ENCODE results near the gene SIRT2. TPM values are rescaled to one million over a fixed set of nuclear protein-coding genes. Genes with fewer than 3 reads are reported as not detected.
A peak's percentile ranks its signal among the peaks of the same experiment; 100 is the strongest.

SIRT2 gene
- total RNA-seq, 1 experiment from 2014 or later = 8.4 TPM

DNA sequence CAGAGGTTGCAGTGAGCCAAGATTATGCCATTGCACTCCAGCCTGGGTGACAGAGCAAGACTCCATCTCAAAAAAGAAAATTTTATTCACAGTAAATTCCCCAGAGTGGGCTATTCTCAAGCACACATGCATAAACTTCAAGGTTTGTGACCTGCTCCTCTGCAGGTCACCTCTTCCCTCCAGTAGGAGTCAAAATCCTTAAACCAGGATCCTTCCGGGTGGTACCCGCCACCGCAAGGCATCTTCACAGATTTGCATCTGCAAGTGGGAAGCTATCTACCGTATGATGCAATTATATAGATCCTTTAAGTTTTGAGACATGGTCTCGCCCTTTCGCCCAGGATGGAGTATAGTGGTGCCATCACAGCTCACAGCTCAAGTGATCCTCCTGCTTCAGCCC is 64.8 kb downstream of the SIRT2 start:
- Histone ChIP-seq H4K91ac (ENCODE audit: insufficient read length, low read depth, low read length) (no peak overlapping the region), H3K23me2 (ENCODE audit: insufficient read length, low read depth, low read length, poor library complexity, severe bottlenecking) (peaks cover 8% of the 10 kb centered on the region), H2BK120ac (ENCODE audit: low read depth, low read length, poor library complexity, severe bottlenecking) (no peak overlapping the region), H4K20me1 (ENCODE audit: control insufficient read depth, insufficient read depth, insufficient read length) (no peaks in the 10 kb centered on the region), H3K79me1 (ENCODE audit: insufficient read depth, low read depth, low read length, poor library complexity, severe bottlenecking) (no peaks in the 10 kb centered on the region), H2BK20ac (ENCODE audit: low read depth, low read length, poor library complexity, severe bottlenecking) (no peak overlapping the region), H4K5ac (ENCODE audit: insufficient read length, low read depth, low read length) (no peak overlapping the region), H3K14ac (ENCODE audit: insufficient read depth, low read length) (no peak overlapping the region), H3K4me2 (ENCODE audit: insufficient read depth, insufficient read length, low read length) (no peak overlapping the region), H2BK15ac (ENCODE audit: low read depth, low read length) (no peak overlapping the region), H3K4ac (ENCODE audit: low read depth, low read length) (no peak overlapping the region), H3K9ac (ENCODE audit: extremely low read depth, insufficient read length, low read length) (no peak overlapping the region), H2BK12ac (ENCODE audit: insufficient read length, low read depth, low read length) (no peak overlapping the region), H3K79me2 (ENCODE audit: insufficient read depth, low read length) (0 out of 2 replicates have a peak, but pooled peaks cover 2% of the 10 kb centered on the region), H3K4me1 (ENCODE audit: insufficient read depth, low read length) (peaks cover 2% of the 10 kb centered on the region; the same call in 1 of the 2 replicates), H3K18ac (ENCODE audit: insufficient read length, low read depth, low read length) (no peak overlapping the region), H3K27me3 (ENCODE audit: insufficient read depth, low read length) (no peaks in the 10 kb centered on the region), H2AFZ (ENCODE audit: low read length) (no peak overlapping the region), H4K8ac (replicated peaks; ENCODE audit: insufficient read length, low read depth, low read length) (no peak overlapping the region), H3K23ac (ENCODE audit: insufficient read length, low read depth, low read length) (no peak overlapping the region), H3K9me3 (ENCODE audit: control insufficient read depth, low read depth, low read length) (no peaks in the 10 kb centered on the region), H3T11ph (ENCODE audit: low read length) (no peak overlapping the region), H2AK5ac (ENCODE audit: insufficient read length, low read length) (no peak overlapping the region), H3K27ac (ENCODE audit: insufficient read length, low read depth, low read length) (no peak overlapping the region), H3K56ac (ENCODE audit: insufficient read length, low read depth, low read length) (no peak overlapping the region), H2BK5ac (ENCODE audit: insufficient read length, low read length) (no peak overlapping the region)
- Mint-ChIP-seq H3K27ac (peak overlapping the region; percentile 15 to 77 (median 70); a peak in 5 of 7 replicates), H3K9me3 (no peaks in the 10 kb centered on the region), H3K4me1 (peaks cover 13% of the 10 kb centered on the region in 2 experiments), H3K36me3 (ENCODE audit: insufficient read depth in 1 of 3, low read depth in 3 of 3) (peaks cover 44 to 70% (median 49%) of the 10 kb centered on the region in 3 experiments), H3K27me3 (ENCODE audit: low read depth) (no peaks in the 10 kb centered on the region), H3K4me3 (peak overlapping the region in 1 of 2 experiments; percentile 20; a peak in 1 of 5 replicates)
- TF ChIP-seq, protein P1, sequence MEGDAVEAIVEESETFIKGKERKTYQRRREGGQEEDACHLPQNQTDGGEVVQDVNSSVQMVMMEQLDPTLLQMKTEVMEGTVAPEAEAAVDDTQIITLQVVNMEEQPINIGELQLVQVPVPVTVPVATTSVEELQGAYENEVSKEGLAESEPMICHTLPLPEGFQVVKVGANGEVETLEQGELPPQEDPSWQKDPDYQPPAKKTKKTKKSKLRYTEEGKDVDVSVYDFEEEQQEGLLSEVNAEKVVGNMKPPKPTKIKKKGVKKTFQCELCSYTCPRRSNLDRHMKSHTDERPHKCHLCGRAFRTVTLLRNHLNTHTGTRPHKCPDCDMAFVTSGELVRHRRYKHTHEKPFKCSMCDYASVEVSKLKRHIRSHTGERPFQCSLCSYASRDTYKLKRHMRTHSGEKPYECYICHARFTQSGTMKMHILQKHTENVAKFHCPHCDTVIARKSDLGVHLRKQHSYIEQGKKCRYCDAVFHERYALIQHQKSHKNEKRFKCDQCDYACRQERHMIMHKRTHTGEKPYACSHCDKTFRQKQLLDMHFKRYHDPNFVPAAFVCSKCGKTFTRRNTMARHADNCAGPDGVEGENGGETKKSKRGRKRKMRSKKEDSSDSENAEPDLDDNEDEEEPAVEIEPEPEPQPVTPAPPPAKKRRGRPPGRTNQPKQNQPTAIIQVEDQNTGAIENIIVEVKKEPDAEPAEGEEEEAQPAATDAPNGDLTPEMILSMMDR (conservative IDR thresholded peaks at IDR 0.05) = no peak
- WGBS (ENCODE audit: extremely low coverage, insufficient read length, low lambda C conversion rate) = no CpG with 5 or more reads among the region's 6 CpGs
- DNase-seq = no peak

All from H9 (cell line).